Measurements from ENCODE around the gene FGF1. TPM values are rescaled to one million over a fixed set of nuclear protein-coding genes. Genes with fewer than 3 reads are reported as not detected.

FGF1 gene
- total and polyA plus RNA-seq, 2 donors (not counting 3 experiments of a cell fraction or from before 2014, with no cell fraction given): not detected

DNA sequence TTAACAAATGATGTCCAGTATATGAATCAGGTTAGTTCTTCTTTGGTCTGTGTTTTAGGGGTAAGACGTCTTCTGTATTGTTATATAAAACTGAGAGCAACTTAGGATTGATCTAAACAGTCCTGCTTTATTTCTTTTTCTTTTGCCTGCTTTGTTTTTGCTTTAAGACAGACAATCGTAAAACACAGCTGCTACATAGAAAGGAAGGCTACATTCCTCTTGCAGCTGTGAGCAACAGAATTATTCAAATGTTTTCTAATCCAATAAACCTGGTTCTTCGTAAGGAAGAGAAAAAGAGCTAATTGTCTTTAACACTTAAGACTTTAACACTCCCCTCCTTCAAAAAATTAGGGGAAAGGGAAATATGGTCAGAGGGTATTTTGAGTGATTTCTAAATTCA lies 14.6 kb downstream of the FGF1 start:
- POLR2A ChIA-PET: no interaction called here
- BruUV-seq (replicated peaks): no TSS peak
- dilution Hi-C loops (cut with MboI; ENCODE audit: extremely low pct_ligation_motif_present, low sequenced_read_pairs): no loop called here
- no peaks in the 10 kb centered on the region for H3K9me1 ChIP-seq (replicated peaks; ENCODE audit: control insufficient read depth, extremely low read depth, insufficient read depth, low read length)
- TF ChIP-seq POLR2AphosphoS5 (IDR thresholded peaks at IDR 0.05; ENCODE audit: insufficient read depth, low read depth, low read length) (no peak), EZH2 (IDR thresholded peaks at IDR 0.05; ENCODE audit: borderline replicate concordance, low read depth, low read length, severe bottlenecking) (no peak), FOS (IDR thresholded peaks at IDR 0.05; ENCODE audit: borderline replicate concordance, insufficient read depth, low read length) (no peak)
- TF ChIP-seq, protein P1, sequence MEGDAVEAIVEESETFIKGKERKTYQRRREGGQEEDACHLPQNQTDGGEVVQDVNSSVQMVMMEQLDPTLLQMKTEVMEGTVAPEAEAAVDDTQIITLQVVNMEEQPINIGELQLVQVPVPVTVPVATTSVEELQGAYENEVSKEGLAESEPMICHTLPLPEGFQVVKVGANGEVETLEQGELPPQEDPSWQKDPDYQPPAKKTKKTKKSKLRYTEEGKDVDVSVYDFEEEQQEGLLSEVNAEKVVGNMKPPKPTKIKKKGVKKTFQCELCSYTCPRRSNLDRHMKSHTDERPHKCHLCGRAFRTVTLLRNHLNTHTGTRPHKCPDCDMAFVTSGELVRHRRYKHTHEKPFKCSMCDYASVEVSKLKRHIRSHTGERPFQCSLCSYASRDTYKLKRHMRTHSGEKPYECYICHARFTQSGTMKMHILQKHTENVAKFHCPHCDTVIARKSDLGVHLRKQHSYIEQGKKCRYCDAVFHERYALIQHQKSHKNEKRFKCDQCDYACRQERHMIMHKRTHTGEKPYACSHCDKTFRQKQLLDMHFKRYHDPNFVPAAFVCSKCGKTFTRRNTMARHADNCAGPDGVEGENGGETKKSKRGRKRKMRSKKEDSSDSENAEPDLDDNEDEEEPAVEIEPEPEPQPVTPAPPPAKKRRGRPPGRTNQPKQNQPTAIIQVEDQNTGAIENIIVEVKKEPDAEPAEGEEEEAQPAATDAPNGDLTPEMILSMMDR (IDR thresholded peaks at IDR 0.05; ENCODE audit: extremely low read depth in 1 of 2, insufficient read depth in 1 of 2, low read depth in 1 of 2, low read length in 2 of 2): no peak
- peaks cover 4 to 29% of the 10 kb centered on the region in 2 experiments for H3K27me3 ChIP-seq (ENCODE audit: control insufficient read depth in 2 of 2, insufficient read depth in 2 of 2, low read length in 2 of 2)
- CTCF ChIA-PET: interaction anchor here (1.1 to 7.3 kb wide), 6 partner anchors 16 to 217 kb away, joined by 3 to 68 read pairs (median 4); no protein-coding TSS in a partner anchor
- peaks cover 8% of the 10 kb centered on the region for H3K4me1 ChIP-seq (ENCODE audit: control insufficient read depth, extremely low read depth, insufficient read depth, low read length)
- no peak overlapping the region for H3K4me2 ChIP-seq (ENCODE audit: insufficient read depth, low read length)
- H3K79me2 ChIP-seq (ENCODE audit: control insufficient read depth, insufficient read depth, low read length): no peaks in the 10 kb centered on the region
- DNase-seq (ENCODE audit: low read depth, low spot score): no peak
- no peak overlapping the region for H2AFZ ChIP-seq (ENCODE audit: low read depth, low read length)
- H3K9me3 ChIP-seq (replicated peaks; ENCODE audit: control insufficient read depth, insufficient read depth, low read length): no peaks in the 10 kb centered on the region
- H3K9ac ChIP-seq (replicated peaks; ENCODE audit: extremely low read depth, insufficient read depth, low read length): no peak overlapping the region
- no peaks in the 10 kb centered on the region for H4K20me1 ChIP-seq (replicated peaks; ENCODE audit: control insufficient read depth, extremely low read depth, insufficient read depth, low read length)
- no peak overlapping the region for H3K27ac ChIP-seq (ENCODE audit: insufficient read depth, low read depth, low read length)
- intact Hi-C loops (cut with micrococcal nuclease): no loop called here
- no peaks in the 10 kb centered on the region for H3K36me3 ChIP-seq (ENCODE audit: control insufficient read depth in 2 of 2, extremely low read depth in 1 of 2, insufficient read depth in 2 of 2, low read length in 2 of 2)
- H3K4me3 ChIP-seq (replicated peaks in 1 of 3; ENCODE audit: insufficient read depth in 1 of 3, low read depth in 1 of 3, low read length in 3 of 3): no peak overlapping the region
- no peak for FAIRE-seq

DNA sequence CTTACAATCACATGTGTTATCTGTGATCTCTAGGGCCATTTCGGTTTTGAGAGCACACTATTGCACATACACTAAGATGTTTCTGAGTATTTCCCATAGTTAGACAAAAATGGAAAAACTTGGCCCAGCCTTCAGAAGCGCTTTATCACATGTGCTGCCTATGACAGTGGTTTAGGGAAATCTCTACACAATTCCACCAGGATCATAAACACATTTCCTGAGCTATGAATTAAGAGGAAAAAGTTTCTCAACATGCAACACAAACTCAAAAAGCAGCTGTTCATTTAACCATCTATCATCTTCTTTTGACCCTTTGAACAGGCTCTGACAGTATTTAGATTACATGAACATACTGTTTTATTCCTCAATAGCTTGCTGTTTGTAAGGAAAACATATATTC lies 15.1 kb downstream of the FGF1 start:
- Histone ChIP-seq H3K27ac (ENCODE audit: insufficient read depth, low read depth, low read length) (no peak overlapping the region), H4K20me1 (replicated peaks; ENCODE audit: control insufficient read depth, extremely low read depth, insufficient read depth, low read length) (no peaks in the 10 kb centered on the region), H2AFZ (ENCODE audit: low read depth, low read length) (no peak overlapping the region), H3K27me3 (ENCODE audit: control insufficient read depth in 2 of 2, insufficient read depth in 2 of 2, low read length in 2 of 2) (peaks cover 0 to 27% of the 10 kb centered on the region in 2 experiments), H3K36me3 (ENCODE audit: control insufficient read depth in 2 of 2, extremely low read depth in 1 of 2, insufficient read depth in 2 of 2, low read length in 2 of 2) (no peaks in the 10 kb centered on the region), H3K79me2 (ENCODE audit: control insufficient read depth, insufficient read depth, low read length) (no peaks in the 10 kb centered on the region), H3K9me3 (replicated peaks; ENCODE audit: control insufficient read depth, insufficient read depth, low read length) (no peaks in the 10 kb centered on the region), H3K9ac (replicated peaks; ENCODE audit: extremely low read depth, insufficient read depth, low read length) (no peak overlapping the region), H3K4me2 (ENCODE audit: insufficient read depth, low read length) (no peak overlapping the region), H3K4me1 (ENCODE audit: control insufficient read depth, extremely low read depth, insufficient read depth, low read length) (peaks cover 8% of the 10 kb centered on the region), H3K9me1 (replicated peaks; ENCODE audit: control insufficient read depth, extremely low read depth, insufficient read depth, low read length) (no peaks in the 10 kb centered on the region), H3K4me3 (replicated peaks in 1 of 3; ENCODE audit: insufficient read depth in 1 of 3, low read depth in 1 of 3, low read length in 3 of 3) (no peak overlapping the region)
- DNase-seq (ENCODE audit: low read depth, low spot score): no peak
- intact Hi-C loops (cut with micrococcal nuclease): no loop called here
- ChIA-PET POLR2A (no interaction called here), CTCF (interaction anchor here (1.1 to 7.3 kb wide), 6 partner anchors 15 to 218 kb away, joined by 3 to 68 read pairs (median 4); no protein-coding TSS in a partner anchor)
- dilution Hi-C loops (cut with MboI; ENCODE audit: extremely low pct_ligation_motif_present, low sequenced_read_pairs): no loop called here
- TF ChIP-seq EZH2 (IDR thresholded peaks at IDR 0.05; ENCODE audit: borderline replicate concordance, low read depth, low read length, severe bottlenecking) (no peak), FOS (IDR thresholded peaks at IDR 0.05; ENCODE audit: borderline replicate concordance, insufficient read depth, low read length) (no peak), POLR2AphosphoS5 (IDR thresholded peaks at IDR 0.05; ENCODE audit: insufficient read depth, low read depth, low read length) (no peak), POLR2A (IDR thresholded peaks at IDR 0.05; ENCODE audit: low read depth, low read length) (no peak), MYC (IDR thresholded peaks at IDR 0.05; ENCODE audit: low read depth, low read length) (no peak), GATA2 (IDR thresholded peaks at IDR 0.05; ENCODE audit: insufficient read depth, insufficient read length, low read depth, low read length) (no peak), JUN (IDR thresholded peaks at IDR 0.05; ENCODE audit: borderline replicate concordance, insufficient read depth, insufficient read length, low read depth) (no peak)
- TF ChIP-seq, protein P2, sequence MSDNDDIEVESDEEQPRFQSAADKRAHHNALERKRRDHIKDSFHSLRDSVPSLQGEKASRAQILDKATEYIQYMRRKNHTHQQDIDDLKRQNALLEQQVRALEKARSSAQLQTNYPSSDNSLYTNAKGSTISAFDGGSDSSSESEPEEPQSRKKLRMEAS (IDR thresholded peaks at IDR 0.05; ENCODE audit: insufficient read depth, insufficient read length): no peak
- TF ChIP-seq, protein P1 (IDR thresholded peaks at IDR 0.05; ENCODE audit: extremely low read depth in 1 of 2, insufficient read depth in 1 of 2, low read depth in 1 of 2, low read length in 2 of 2): no peak
- no peak for FAIRE-seq
- no TSS peak for BruUV-seq (replicated peaks)

Measured in endothelial cell of umbilical vein (primary cell).